Suprapubic skin (tissue), 4 donors: ENCODE measurements around the gene PRKAG3.

Source experiments
- CTCF ChIP-seq, 2 donors: fragments of 200-600 bp in 1 of 2; fragments of 450-650 bp in 1 of 2; sonication (generic) in 1 of 2; IDR thresholded peaks; one replicate each; pipeline ENCODE4 v1.5.1; 2016 to 2019; ENCODE audit warnings: antibody characterized with exemption in 2 of 2, mild to moderate bottlenecking in 1 of 2, moderate library complexity in 1 of 2
- POLR2A ChIP-seq, 2 donors: fragments of 450-650 bp; IDR thresholded peaks; one replicate each; pipeline ENCODE4 v1.6.1; 2017; ENCODE audit warnings: antibody characterized with exemption in 2 of 2, mild to moderate bottlenecking in 2 of 2, moderate library complexity in 2 of 2
- POLR2AphosphoS5 ChIP-seq, 3 donors: sonication (generic); formaldehyde crosslinking; IDR thresholded peaks; one replicate each; pipeline ENCODE4 v1.6.1; 2017; ENCODE audit warnings: antibody characterized with exemption in 3 of 3

GRCh38 chr2:218859988-218860831 is 28.6 kb upstream of the PRKAG3 start:
- TF ChIP-seq POLR2AphosphoS5 (IDR thresholded peaks at IDR 0.05) (no peak), CTCF (IDR thresholded peaks at IDR 0.05) (no peak), POLR2A (IDR thresholded peaks at IDR 0.05) (no peak)
